Breast epithelium (tissue), 3 donors: ENCODE results near the gene COL15A1.

ENCODE experiments used
- CTCF ChIP-seq, 3 donors: fragments of 450-650 bp; IDR thresholded peaks; one replicate each; pipeline ENCODE4 v1.5.1; 2016 to 2017; ENCODE audit warnings: antibody characterized with exemption in 3 of 3, mild to moderate bottlenecking in 3 of 3, moderate library complexity in 3 of 3
- POLR2AphosphoS5 ChIP-seq, 3 donors: sonication (generic); formaldehyde crosslinking; IDR thresholded peaks; one replicate each; pipeline ENCODE4 v1.6.1; 2017; ENCODE audit warnings: antibody characterized with exemption in 3 of 3

- TF ChIP-seq POLR2AphosphoS5 (IDR thresholded peaks at IDR 0.05) (no peak), CTCF (IDR thresholded peaks at IDR 0.05) (no peak)
These were observed 76.0 kb downstream of the COL15A1 start for GRCh38 chr9:99019510-99020331.
